Body of pancreas (tissue), 4 donors: ENCODE results near the gene DHRS12.

ENCODE experiments used
- CTCF ChIP-seq, 7 experiments: fragments of 450-650 bp in 4 of 7; fragments of 200-600 bp in 3 of 7; sonication (generic) in 3 of 7; IDR thresholded peaks; one replicate each; pipeline ENCODE4 v1.5.1; 2016 to 2019; ENCODE audit warnings: antibody characterized with exemption in 7 of 7
- POLR2A ChIP-seq, 3 donors: fragments of 450-650 bp; IDR thresholded peaks; one replicate each; pipeline ENCODE4 v1.6.1; 2016; ENCODE audit warnings: antibody characterized with exemption in 3 of 3, mild to moderate bottlenecking in 2 of 3

- no peak for TF ChIP-seq CTCF (IDR thresholded peaks at IDR 0.05)
- no peak for TF ChIP-seq POLR2A (IDR thresholded peaks at IDR 0.05)
Measured at GRCh38 chr13:51837016-51837415, 33.1 kb upstream of the DHRS12 start.
